ENCODE data around the gene SLC23A3.

SLC23A3 gene

GRCh38 chr2:219131327-219131726 lies 38.5 kb downstream of the SLC23A3 start:
- H3K4me1 Mint-ChIP-seq (ENCODE audit: low read depth in 2 of 2): peaks cover 8 to 27% of the 10 kb centered on the region in 2 donors
- DNase-seq: no peak
- no peaks in the 10 kb centered on the region for H3K27me3 Mint-ChIP-seq
- H3K27ac Mint-ChIP-seq: no peak overlapping the region
- H3K4me3 Mint-ChIP-seq: no peak overlapping the region
- peaks cover 3% of the 10 kb centered on the region for H3K36me3 Mint-ChIP-seq (ENCODE audit: insufficient read depth)
- no peak for ATAC-seq (replicated peaks)
- no peaks in the 10 kb centered on the region for H3K9me3 Mint-ChIP-seq

- no peak for ATAC-seq (replicated peaks)
- H3K9me3 Mint-ChIP-seq: no peaks in the 10 kb centered on the region
- peaks cover 15 to 37% of the 10 kb centered on the region in 2 donors for H3K4me1 Mint-ChIP-seq (ENCODE audit: low read depth in 2 of 2)
- no peaks in the 10 kb centered on the region for H3K36me3 Mint-ChIP-seq (ENCODE audit: insufficient read depth)
- H3K4me3 Mint-ChIP-seq: no peak overlapping the region
- H3K27ac Mint-ChIP-seq: no peak overlapping the region
- no peaks in the 10 kb centered on the region for H3K27me3 Mint-ChIP-seq
- DNase-seq: no peak
These were observed 40.2 kb downstream of the SLC23A3 start for GRCh38 chr2:219129589-219129988.

GRCh38 chr2:219128396-219128795 lies 41.4 kb downstream of the SLC23A3 start:
- H3K36me3 Mint-ChIP-seq (ENCODE audit: insufficient read depth): peaks cover 4% of the 10 kb centered on the region
- ATAC-seq (replicated peaks): no peak
- no peak overlapping the region for H3K4me3 Mint-ChIP-seq
- no peaks in the 10 kb centered on the region for H3K9me3 Mint-ChIP-seq
- H3K4me1 Mint-ChIP-seq (ENCODE audit: low read depth in 2 of 2): peaks cover 27 to 44% of the 10 kb centered on the region in 2 donors
- H3K27ac Mint-ChIP-seq: no peak overlapping the region
- H3K27me3 Mint-ChIP-seq: no peaks in the 10 kb centered on the region
- DNase-seq: no peak

- ATAC-seq (replicated peaks) (no peak), DNase-seq (no peak)
- Mint-ChIP-seq H3K27me3 (no peaks in the 10 kb centered on the region), H3K9me3 (no peaks in the 10 kb centered on the region), H3K27ac (peak overlapping the region in 1 of 2 donors; percentile 86), H3K4me3 (no peak overlapping the region), H3K36me3 (ENCODE audit: insufficient read depth) (peaks cover 4% of the 10 kb centered on the region), H3K4me1 (ENCODE audit: low read depth in 2 of 2) (peaks cover 28 to 45% of the 10 kb centered on the region in 2 donors)
These were observed 42.7 kb downstream of the SLC23A3 start for GRCh38 chr2:219127037-219127635.

- peaks cover 4% of the 10 kb centered on the region for H3K36me3 Mint-ChIP-seq (ENCODE audit: insufficient read depth)
- no peak overlapping the region for H3K4me3 Mint-ChIP-seq
- H3K4me1 Mint-ChIP-seq (ENCODE audit: low read depth in 2 of 2): peaks cover 28 to 44% of the 10 kb centered on the region in 2 donors
- H3K9me3 Mint-ChIP-seq: no peaks in the 10 kb centered on the region
- H3K27ac Mint-ChIP-seq: peak overlapping the region in 1 of 2 donors; percentile 86
- ATAC-seq (replicated peaks) (no peak), DNase-seq (no peak)
- H3K27me3 Mint-ChIP-seq: no peaks in the 10 kb centered on the region
These were observed 43.3 kb downstream of the SLC23A3 start for GRCh38 chr2:219126555-219126954.

- H3K27ac Mint-ChIP-seq: peak overlapping the region in 1 of 2 donors; percentile 86
- no peak for DNase-seq
- no peaks in the 10 kb centered on the region for H3K27me3 Mint-ChIP-seq
- peaks cover 6% of the 10 kb centered on the region for H3K36me3 Mint-ChIP-seq (ENCODE audit: insufficient read depth)
- no peak for ATAC-seq (replicated peaks)
- no peaks in the 10 kb centered on the region for H3K9me3 Mint-ChIP-seq
- H3K4me1 Mint-ChIP-seq (ENCODE audit: low read depth in 2 of 2): peaks cover 28 to 44% of the 10 kb centered on the region in 2 donors
- H3K4me3 Mint-ChIP-seq: no peak overlapping the region
These were observed 44.0 kb downstream of the SLC23A3 start for GRCh38 chr2:219125886-219126270.

- Mint-ChIP-seq H3K4me1 (ENCODE audit: low read depth in 2 of 2) (peaks cover 28 to 44% of the 10 kb centered on the region in 2 donors), H3K27ac (peak overlapping the region in 1 of 2 donors; percentile 86), H3K4me3 (no peak overlapping the region), H3K36me3 (ENCODE audit: insufficient read depth) (peaks cover 6% of the 10 kb centered on the region), H3K9me3 (no peaks in the 10 kb centered on the region), H3K27me3 (no peaks in the 10 kb centered on the region)
- no peak for DNase-seq
- ATAC-seq (replicated peaks): no peak
These were observed 44.5 kb downstream of the SLC23A3 start for GRCh38 chr2:219125225-219125885.

- H3K4me3 Mint-ChIP-seq: peak overlapping the region; percentile 3 to 47
- peak overlapping the region; percentile 69 to 86 for H3K27ac Mint-ChIP-seq
These were observed 45.3 kb downstream of the SLC23A3 start for GRCh38 chr2:219124381-219125110.

GRCh38 chr2:219123356-219124135 lies 46.3 kb downstream of the SLC23A3 start:
- ATAC-seq (replicated peaks): no peak
- no peaks in the 10 kb centered on the region for H3K9me3 Mint-ChIP-seq
- H3K4me3 Mint-ChIP-seq: peak overlapping the region; percentile 3 to 47
- no peak for DNase-seq
- peak overlapping the region; percentile 69 to 86 for H3K27ac Mint-ChIP-seq
- peaks cover 28 to 51% of the 10 kb centered on the region in 2 donors for H3K4me1 Mint-ChIP-seq (ENCODE audit: low read depth in 2 of 2)
- H3K36me3 Mint-ChIP-seq (ENCODE audit: insufficient read depth): peaks cover 6% of the 10 kb centered on the region
- no peaks in the 10 kb centered on the region for H3K27me3 Mint-ChIP-seq

More at GRCh38 chr2:219124381-219125110, 45.3 kb downstream of the SLC23A3 start:
- ATAC-seq (replicated peaks) (peak; percentile 96), DNase-seq (peak; percentile 15 to 26 (median 19))
- H3K9me3 Mint-ChIP-seq: no peaks in the 10 kb centered on the region
- H3K4me1 Mint-ChIP-seq (ENCODE audit: low read depth in 2 of 2): peaks cover 29 to 51% of the 10 kb centered on the region in 2 donors
- H3K27me3 Mint-ChIP-seq: no peaks in the 10 kb centered on the region
- H3K36me3 Mint-ChIP-seq (ENCODE audit: insufficient read depth): peaks cover 6% of the 10 kb centered on the region

- Mint-ChIP-seq H3K27ac (no peak overlapping the region), H3K4me1 (ENCODE audit: low read depth in 2 of 2) (peaks cover 28 to 44% of the 10 kb centered on the region in 2 donors), H3K9me3 (no peaks in the 10 kb centered on the region), H3K4me3 (no peak overlapping the region), H3K27me3 (no peaks in the 10 kb centered on the region), H3K36me3 (ENCODE audit: insufficient read depth) (peaks cover 6% of the 10 kb centered on the region)
- DNase-seq (no peak), ATAC-seq (replicated peaks) (no peak)
These were observed 47.4 kb downstream of the SLC23A3 start for GRCh38 chr2:219122202-219122980.

GRCh38 chr2:219120082-219120481 lies 49.7 kb downstream of the SLC23A3 start:
- peaks cover 23 to 31% of the 10 kb centered on the region in 2 donors for H3K4me1 Mint-ChIP-seq (ENCODE audit: low read depth in 2 of 2)
- no peak overlapping the region for H3K4me3 Mint-ChIP-seq
- H3K36me3 Mint-ChIP-seq (ENCODE audit: insufficient read depth): peaks cover 6% of the 10 kb centered on the region
- no peaks in the 10 kb centered on the region for H3K9me3 Mint-ChIP-seq
- no peak overlapping the region for H3K27ac Mint-ChIP-seq
- no peaks in the 10 kb centered on the region for H3K27me3 Mint-ChIP-seq
- DNase-seq (no peak), ATAC-seq (replicated peaks) (no peak)

GRCh38 chr2:219119422-219120043 lies 50.3 kb downstream of the SLC23A3 start:
- Mint-ChIP-seq H3K36me3 (ENCODE audit: insufficient read depth) (peaks cover 9% of the 10 kb centered on the region), H3K4me1 (ENCODE audit: low read depth in 2 of 2) (peaks cover 19 to 30% of the 10 kb centered on the region in 2 donors), H3K4me3 (no peak overlapping the region), H3K27me3 (no peaks in the 10 kb centered on the region), H3K9me3 (no peaks in the 10 kb centered on the region), H3K27ac (no peak overlapping the region)
- ATAC-seq (replicated peaks): peak; percentile 42
- peak; percentile 38 to 48 (median 48) for DNase-seq

All from effector memory CD8-positive, alpha-beta T cell (primary cell).